Activated T-helper 2 cell treated with anti-CD3 and anti-CD28 coated beads, Interferon-gamma antibody, Interleukin-2, Interleukin-4, amounts not matched to agents 10 μg/mL and 5 μg/mL and 100 μg/mL, durations not matched to agents 14 hours and 24 hours and 36 hours (primary cell): Measurements from ENCODE around the gene NTM. TPM values are rescaled to one million over a fixed set of nuclear protein-coding genes. Genes with fewer than 3 reads are reported as not detected.

ENCODE experiments used
- DNase-seq: peaks from one replicate; pipeline ENCODE4 v3.0.0; 2021; ENCODE audit warnings: low spot score
- H3K27ac Mint-ChIP-seq: one replicate; pipeline ENCODE4 v1.8.0; 2021; ENCODE audit warnings: mixed read lengths
- H3K27me3 Mint-ChIP-seq: one replicate; pipeline ENCODE4 v1.8.0; 2021; ENCODE audit warnings: low read depth, mixed read lengths
- H3K36me3 Mint-ChIP-seq: one replicate; pipeline ENCODE4 v1.8.0; 2021; ENCODE audit warnings: low read depth, mixed read lengths
- H3K4me1 Mint-ChIP-seq: one replicate; pipeline ENCODE4 v1.8.0; 2021; ENCODE audit warnings: low read depth, mixed read lengths
- H3K4me3 Mint-ChIP-seq: one replicate; pipeline ENCODE4 v1.8.0; 2021; ENCODE audit warnings: low read depth, mild to moderate bottlenecking, moderate library complexity, mixed read lengths
- H3K9me3 Mint-ChIP-seq: one replicate; pipeline ENCODE4 v1.8.0; 2021; ENCODE audit warnings: mixed read lengths
- intact Hi-C: fragments of 100-400 bp; cut with micrococcal nuclease; formaldehyde crosslinking; loops from one replicate; pipeline ENCODE4 v1.15.1; 2023
- total RNA-seq: library from RNA; stranded (reverse); gene quantifications from 2 replicates; pipeline ENCODE4 v1.2.3, GENCODE V29; 2022

The NTM gene
- total RNA-seq, 1 donor from 2014 or later, result not detected

- intact Hi-C loops, result no loop called here
- DNase-seq, result no peak
- H3K27ac Mint-ChIP-seq, result no peak overlapping the region
- peaks cover 7% of the 10 kb centered on the region for H3K9me3 Mint-ChIP-seq
- H3K4me3 Mint-ChIP-seq, result no peak overlapping the region
- no peaks in the 10 kb centered on the region for H3K27me3 Mint-ChIP-seq
- no peaks in the 10 kb centered on the region for H3K36me3 Mint-ChIP-seq
- peaks cover 6% of the 10 kb centered on the region for H3K4me1 Mint-ChIP-seq
Observed at GRCh38 chr11:132334769-132335280, 964.4 kb downstream of the NTM start.

GRCh38 chr11:132335311-132335710 is 964.9 kb downstream of the NTM start:
- no peak for DNase-seq
- Mint-ChIP-seq H3K4me3 (no peak overlapping the region), H3K9me3 (peaks cover 7% of the 10 kb centered on the region), H3K36me3 (no peaks in the 10 kb centered on the region), H3K4me1 (peaks cover 4% of the 10 kb centered on the region), H3K27me3 (no peaks in the 10 kb centered on the region), H3K27ac (no peak overlapping the region)
- intact Hi-C loops, result no loop called here

GRCh38 chr11:132336781-132337535 is 966.5 kb downstream of the NTM start:
- no peak for DNase-seq
- H3K4me1 Mint-ChIP-seq, result peaks cover 3% of the 10 kb centered on the region
- H3K27ac Mint-ChIP-seq, result no peak overlapping the region
- intact Hi-C loops, result no loop called here
- no peak overlapping the region for H3K4me3 Mint-ChIP-seq
- H3K27me3 Mint-ChIP-seq, result no peaks in the 10 kb centered on the region
- H3K9me3 Mint-ChIP-seq, result no peaks in the 10 kb centered on the region
- no peaks in the 10 kb centered on the region for H3K36me3 Mint-ChIP-seq

- no peak overlapping the region for H3K4me3 Mint-ChIP-seq
- intact Hi-C loops, result no loop called here
- no peaks in the 10 kb centered on the region for H3K27me3 Mint-ChIP-seq
- H3K9me3 Mint-ChIP-seq, result no peaks in the 10 kb centered on the region
- no peak for DNase-seq
- H3K36me3 Mint-ChIP-seq, result no peaks in the 10 kb centered on the region
- peaks cover 3% of the 10 kb centered on the region for H3K4me1 Mint-ChIP-seq
- no peak overlapping the region for H3K27ac Mint-ChIP-seq
Observed at GRCh38 chr11:132337819-132338416, 967.5 kb downstream of the NTM start.

GRCh38 chr11:132342408-132342807 is 972.0 kb downstream of the NTM start:
- H3K4me1 Mint-ChIP-seq, result peaks cover 11% of the 10 kb centered on the region
- DNase-seq, result no peak
- no peaks in the 10 kb centered on the region for H3K27me3 Mint-ChIP-seq
- no peak overlapping the region for H3K4me3 Mint-ChIP-seq
- H3K27ac Mint-ChIP-seq, result no peak overlapping the region
- no peaks in the 10 kb centered on the region for H3K9me3 Mint-ChIP-seq
- no peaks in the 10 kb centered on the region for H3K36me3 Mint-ChIP-seq
- intact Hi-C loops, result no loop called here

- Mint-ChIP-seq H3K4me3 (no peak overlapping the region), H3K36me3 (no peaks in the 10 kb centered on the region), H3K4me1 (peaks cover 21% of the 10 kb centered on the region), H3K27me3 (no peaks in the 10 kb centered on the region), H3K27ac (no peak overlapping the region), H3K9me3 (no peaks in the 10 kb centered on the region)
- no peak for DNase-seq
- intact Hi-C loops, result no loop called here
Observed at GRCh38 chr11:132343445-132344175, 973.2 kb downstream of the NTM start.

- H3K4me3 Mint-ChIP-seq, result no peak overlapping the region
Observed at GRCh38 chr11:132346558-132347148, 976.2 kb downstream of the NTM start.

GRCh38 chr11:132347156-132348090 is 977.0 kb downstream of the NTM start:
- Mint-ChIP-seq H3K4me1 (peaks cover 23% of the 10 kb centered on the region), H3K27ac (no peak overlapping the region), H3K27me3 (no peaks in the 10 kb centered on the region), H3K36me3 (no peaks in the 10 kb centered on the region), H3K4me3 (no peak overlapping the region), H3K9me3 (peaks cover 3% of the 10 kb centered on the region)
- intact Hi-C loops, result no loop called here
- DNase-seq, result no peak

More at GRCh38 chr11:132346558-132347148, 976.2 kb downstream of the NTM start:
- no peaks in the 10 kb centered on the region for H3K36me3 Mint-ChIP-seq
- DNase-seq, result no peak
- no peak overlapping the region for H3K27ac Mint-ChIP-seq
- peaks cover 23% of the 10 kb centered on the region for H3K4me1 Mint-ChIP-seq
- H3K9me3 Mint-ChIP-seq, result peaks cover 3% of the 10 kb centered on the region
- intact Hi-C loops, result no loop called here
- H3K27me3 Mint-ChIP-seq, result no peaks in the 10 kb centered on the region

- no peak for DNase-seq
- Mint-ChIP-seq H3K4me1 (peaks cover 23% of the 10 kb centered on the region), H3K27me3 (no peaks in the 10 kb centered on the region), H3K4me3 (no peak overlapping the region), H3K36me3 (no peaks in the 10 kb centered on the region), H3K27ac (no peak overlapping the region), H3K9me3 (peaks cover 3% of the 10 kb centered on the region)
- intact Hi-C loops, result no loop called here
Observed at GRCh38 chr11:132349811-132350733, 979.7 kb downstream of the NTM start.

GRCh38 chr11:132351050-132351449 is 980.6 kb downstream of the NTM start:
- intact Hi-C loops, result no loop called here
- Mint-ChIP-seq H3K36me3 (no peaks in the 10 kb centered on the region), H3K4me1 (peaks cover 23% of the 10 kb centered on the region), H3K27me3 (no peaks in the 10 kb centered on the region), H3K9me3 (peaks cover 3% of the 10 kb centered on the region), H3K4me3 (no peak overlapping the region), H3K27ac (no peak overlapping the region)
- DNase-seq, result no peak

- DNase-seq, result no peak
- Mint-ChIP-seq H3K4me3 (no peak overlapping the region), H3K4me1 (peaks cover 22% of the 10 kb centered on the region), H3K27ac (no peak overlapping the region), H3K36me3 (no peaks in the 10 kb centered on the region), H3K9me3 (peaks cover 3% of the 10 kb centered on the region), H3K27me3 (no peaks in the 10 kb centered on the region)
- intact Hi-C loops, result no loop called here
Observed at GRCh38 chr11:132352497-132352896, 982.1 kb downstream of the NTM start.
